ENCODE results near the gene TBX15.

Gene TBX15

DNA sequence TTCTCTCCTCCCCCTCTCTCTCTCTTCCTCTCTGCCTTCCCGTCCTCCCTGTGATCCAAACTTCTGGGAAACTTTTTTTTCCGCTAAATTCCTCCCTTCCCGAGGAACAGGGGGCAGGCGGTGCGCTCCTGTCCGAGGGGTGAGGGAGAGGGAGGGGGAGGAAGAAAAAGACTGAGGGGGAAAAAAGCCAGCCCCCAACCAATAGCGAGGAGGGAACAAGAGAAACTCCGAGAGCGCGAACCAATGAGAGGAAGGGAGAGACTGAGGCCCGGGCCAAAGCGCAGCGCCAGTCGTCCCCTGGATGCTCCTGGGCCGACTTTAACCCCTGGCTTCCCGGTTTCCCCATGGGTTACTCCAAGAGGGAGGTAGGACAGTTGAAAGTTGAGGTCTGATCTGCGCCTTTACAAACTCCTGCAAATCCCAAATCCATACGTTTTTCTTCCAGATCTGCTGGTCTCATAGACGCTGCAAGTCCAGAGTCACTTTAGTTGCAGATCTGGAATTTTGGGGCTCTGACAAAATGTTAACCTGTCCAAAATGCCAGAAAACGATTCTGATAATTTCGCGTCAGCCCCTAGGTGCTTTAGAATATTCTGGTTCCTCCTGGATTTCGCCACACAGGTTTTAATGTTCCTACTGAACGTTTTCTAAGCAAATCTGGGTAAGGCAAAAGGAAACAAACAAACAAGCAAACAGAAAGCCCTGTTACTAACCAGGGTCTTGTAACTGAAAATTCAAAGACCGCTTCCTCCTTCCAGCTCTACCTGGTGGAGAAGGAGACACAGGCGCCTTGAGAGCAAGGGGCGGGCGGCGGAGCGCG is at the start of gene TBX15:
TSS of gene TBX15 (minus strand) at position 158 of the 820 bp plus-strand sequence. CDS start 548 bp downstream, outside the sequence.
- DNase-seq, result no peak

DNA sequence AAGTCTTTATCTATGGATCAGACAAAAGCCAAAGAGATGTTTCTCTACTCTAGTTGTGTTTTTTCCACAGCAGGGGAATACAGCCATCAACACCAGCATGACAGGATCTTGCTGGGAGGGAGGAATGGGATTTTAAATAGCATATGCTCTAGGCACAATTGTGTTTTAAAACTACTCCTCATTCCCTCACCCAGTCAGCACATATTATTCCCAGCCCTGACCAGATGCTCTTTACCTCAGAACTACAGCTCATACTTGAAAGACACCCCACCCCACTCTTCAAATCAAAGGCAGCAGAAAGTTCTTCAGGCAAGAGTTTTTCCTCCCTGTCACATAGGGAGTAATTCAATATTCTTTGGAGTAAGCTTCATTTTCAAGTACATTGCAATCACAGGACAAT is 46.2 kb upstream of the TBX15 start:
- DNase-seq, result no peak

DNA sequence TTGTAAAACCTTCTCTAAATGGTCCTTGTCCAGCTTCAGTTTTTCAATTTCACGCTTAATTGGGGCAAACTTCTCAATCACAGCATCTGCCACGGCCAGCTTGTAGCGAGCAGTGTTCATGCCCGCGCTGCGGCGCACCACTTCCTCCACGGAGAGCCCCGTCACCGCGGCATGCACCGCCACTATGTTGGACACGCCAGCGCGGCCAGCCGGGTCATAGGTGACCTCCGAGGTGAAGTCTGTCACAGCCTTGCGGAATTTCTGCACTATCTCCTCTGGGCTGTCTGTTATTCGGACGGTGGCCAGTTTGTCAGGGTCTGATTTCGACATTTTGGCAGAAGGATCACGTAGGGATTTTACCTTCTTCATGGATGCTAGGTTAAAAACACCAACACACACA is 44.8 kb upstream of the TBX15 start:
- DNase-seq, result no peak

DNA sequence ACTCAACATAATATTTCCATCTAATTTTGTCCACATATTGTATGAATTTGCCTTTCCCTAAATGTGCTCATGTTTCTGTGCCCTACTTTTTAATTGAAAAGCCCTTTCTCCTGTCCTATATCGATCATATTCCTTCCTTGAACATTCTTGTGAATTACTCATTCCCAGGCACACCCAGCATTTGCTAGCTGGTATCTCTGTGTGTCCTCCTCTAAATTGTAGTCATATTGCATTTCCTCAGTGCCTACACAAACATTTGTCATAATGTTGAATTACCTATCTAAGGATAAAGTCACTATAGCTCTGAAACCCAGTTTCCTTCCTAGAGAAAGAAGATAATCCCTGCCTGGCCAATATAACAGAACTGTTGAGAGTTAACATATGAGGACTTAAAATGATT is 39.6 kb upstream of the TBX15 start:
- DNase-seq, result no peak

DNA sequence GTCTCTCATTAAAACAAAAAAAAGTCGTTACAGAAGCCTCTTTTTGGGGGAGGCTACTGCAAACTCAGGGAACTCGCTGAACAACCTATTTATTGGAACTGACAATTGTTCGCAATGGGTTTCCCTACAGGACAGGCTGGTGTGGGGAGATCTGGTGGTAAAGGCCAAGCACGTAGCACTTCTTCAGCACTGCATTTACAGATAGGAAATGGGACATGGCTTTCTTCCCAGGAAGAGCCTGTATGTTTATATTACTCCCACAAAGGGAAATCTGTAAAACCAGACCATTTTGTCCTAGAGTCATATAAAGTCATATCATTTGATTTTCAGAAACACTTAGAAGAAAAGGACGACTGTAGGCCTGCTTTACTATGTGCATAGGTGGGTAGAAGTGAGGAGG is 38.8 kb upstream of the TBX15 start:
- no peak for DNase-seq

DNA sequence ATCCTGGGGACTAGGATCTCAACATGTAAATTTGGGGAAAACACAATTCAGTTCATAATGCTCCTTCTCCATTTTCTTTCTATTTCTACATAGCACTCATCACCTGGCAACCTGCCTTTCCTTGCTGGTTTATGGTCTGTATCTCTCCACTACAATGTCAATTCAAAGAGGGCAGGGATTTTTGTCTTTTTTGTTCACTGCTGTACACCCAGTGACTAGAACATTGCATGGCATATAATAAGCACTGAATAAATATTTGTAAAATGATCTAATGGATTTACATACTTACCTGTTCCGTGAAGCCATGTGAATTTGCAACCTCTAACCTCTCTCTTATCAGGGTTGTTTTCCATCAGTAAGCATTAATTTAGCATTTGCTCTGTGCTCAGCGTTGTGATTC is 27.4 kb upstream of the TBX15 start:
- DNase-seq, result no peak

DNA sequence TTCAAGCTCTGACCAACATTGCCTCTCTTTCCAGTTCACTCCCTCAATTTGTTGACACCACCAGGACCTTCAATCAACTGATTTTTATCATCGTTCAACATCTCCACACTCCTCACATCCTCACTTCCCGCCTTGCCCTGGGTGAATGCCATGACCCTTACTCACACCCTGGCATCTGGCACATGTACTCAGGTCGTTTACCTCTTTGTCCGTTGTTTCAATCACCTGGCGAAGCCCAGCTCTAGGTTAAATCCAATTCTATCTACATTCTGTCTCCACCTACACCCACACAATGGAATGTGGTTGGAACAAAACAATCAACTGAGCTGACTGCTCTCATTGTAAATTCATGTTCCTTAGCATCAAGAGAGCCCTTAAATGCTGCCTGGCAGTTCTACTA is 24.2 kb upstream of the TBX15 start:
- no peak for DNase-seq

DNA sequence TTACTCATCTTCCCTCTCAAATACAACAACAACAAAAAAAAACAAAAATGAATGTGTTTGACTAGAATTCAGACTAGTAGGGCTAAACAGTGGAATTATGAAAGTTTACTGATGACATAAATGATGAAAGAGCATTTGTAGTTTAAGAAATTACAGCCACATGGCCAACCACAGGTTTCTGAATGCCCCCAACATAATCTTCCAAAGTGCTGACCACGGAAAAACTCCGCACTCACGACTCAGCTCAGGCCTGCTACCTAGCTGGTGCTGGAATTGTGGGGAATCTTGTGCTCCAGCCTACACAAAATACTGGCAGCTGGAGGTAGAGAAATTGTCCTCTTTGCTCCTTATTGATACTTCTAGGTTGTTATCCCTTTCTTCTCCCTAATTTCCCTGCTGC is 23.6 kb upstream of the TBX15 start:
- no peak for DNase-seq

DNA sequence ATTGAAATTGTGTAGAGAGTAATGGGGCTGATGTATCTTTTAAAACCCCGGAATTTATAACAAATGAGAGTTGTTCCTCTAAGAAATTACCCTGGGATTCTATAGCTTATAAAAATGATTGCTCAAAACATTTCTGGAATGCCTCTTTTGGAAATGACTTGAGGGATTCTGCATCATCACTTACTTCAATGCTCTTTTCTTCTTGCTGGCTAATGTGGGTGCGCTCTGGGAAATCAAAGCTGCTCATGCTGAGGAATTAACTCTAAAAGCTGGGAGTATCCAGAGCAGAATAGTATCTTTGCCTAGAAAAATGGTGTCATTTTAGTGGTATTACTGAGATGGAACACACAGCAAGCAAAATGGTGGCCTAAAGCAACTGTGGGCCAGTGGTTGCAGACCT is 23.0 kb upstream of the TBX15 start:
- DNase-seq, result no peak

DNA sequence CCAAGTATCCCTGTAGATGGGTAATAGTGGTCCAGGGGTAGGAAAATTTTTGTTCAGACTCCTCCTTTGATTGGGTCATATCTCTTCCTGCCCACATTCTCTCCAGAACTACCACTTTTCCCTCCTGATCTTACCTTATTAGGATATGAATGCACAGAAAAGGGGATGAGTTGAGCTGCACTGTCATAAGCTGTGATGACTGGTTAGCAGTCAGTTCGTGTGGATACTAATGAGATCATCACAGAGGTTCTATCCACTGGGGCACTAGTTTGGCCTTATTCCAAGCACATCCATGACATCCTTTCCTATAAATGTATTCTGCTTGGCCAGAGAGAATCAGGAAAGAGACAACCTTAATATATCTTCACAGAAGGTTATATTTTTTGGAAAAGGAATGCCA is 22.1 kb upstream of the TBX15 start:
- no peak for DNase-seq

DNA sequence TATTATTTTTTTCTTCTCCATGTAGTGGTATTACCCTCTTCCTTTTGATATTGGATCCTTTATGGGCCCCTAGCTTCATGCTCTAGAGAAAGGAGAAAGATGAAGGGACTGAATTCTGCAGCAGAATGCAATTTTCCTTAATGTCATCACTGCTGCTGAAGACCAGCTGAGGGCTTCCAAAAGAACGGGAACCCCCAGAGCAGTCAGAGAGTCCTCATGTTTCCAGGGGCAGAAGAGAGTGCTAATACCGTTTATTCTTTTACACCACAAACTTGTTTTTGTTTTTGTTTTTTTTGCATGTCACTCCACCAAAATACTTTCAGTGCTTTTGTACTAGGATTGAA is 21.1 kb upstream of the TBX15 start:
- no peak for DNase-seq

DNA sequence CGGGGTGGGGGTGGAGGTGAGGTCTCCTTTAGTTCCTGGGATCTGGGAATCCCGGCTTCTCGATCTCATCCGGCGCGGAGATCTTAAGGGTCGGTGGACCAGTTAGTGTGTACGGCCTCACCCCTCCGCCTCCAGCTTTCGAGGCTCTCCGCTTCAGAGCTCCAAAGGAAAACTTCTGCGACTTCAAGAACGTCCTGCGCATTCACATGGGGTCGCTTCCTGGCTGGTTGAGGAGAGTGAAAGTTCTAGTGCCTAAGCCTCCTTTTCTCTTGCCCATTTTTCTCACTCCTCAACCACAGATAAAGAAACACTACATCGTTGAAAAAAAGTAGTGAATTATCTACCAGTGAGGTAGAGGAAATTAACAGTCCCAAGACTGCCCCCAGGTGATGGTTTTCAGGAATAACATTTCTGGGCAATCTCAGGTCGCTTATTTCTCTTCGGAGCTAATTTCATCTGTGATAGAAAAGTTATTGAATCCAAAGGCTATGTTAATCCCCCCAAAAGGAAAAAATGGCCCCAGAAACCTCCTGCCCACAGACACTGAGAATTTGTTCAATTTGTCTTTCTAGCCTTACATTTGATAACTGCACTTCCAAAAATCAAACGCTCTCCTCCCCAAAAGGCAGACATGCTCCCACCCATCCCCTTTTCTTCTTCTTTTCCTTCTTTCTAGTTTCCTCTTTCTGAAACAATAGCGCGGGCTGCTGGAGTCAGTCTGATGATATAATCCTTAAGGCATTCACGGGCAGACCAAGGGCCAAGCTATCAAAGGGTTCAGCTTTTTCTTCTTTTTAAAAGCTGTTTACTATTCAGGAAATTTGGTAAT is 20.6 kb upstream of the TBX15 start:
- peak; percentile 41 for DNase-seq

DNA sequence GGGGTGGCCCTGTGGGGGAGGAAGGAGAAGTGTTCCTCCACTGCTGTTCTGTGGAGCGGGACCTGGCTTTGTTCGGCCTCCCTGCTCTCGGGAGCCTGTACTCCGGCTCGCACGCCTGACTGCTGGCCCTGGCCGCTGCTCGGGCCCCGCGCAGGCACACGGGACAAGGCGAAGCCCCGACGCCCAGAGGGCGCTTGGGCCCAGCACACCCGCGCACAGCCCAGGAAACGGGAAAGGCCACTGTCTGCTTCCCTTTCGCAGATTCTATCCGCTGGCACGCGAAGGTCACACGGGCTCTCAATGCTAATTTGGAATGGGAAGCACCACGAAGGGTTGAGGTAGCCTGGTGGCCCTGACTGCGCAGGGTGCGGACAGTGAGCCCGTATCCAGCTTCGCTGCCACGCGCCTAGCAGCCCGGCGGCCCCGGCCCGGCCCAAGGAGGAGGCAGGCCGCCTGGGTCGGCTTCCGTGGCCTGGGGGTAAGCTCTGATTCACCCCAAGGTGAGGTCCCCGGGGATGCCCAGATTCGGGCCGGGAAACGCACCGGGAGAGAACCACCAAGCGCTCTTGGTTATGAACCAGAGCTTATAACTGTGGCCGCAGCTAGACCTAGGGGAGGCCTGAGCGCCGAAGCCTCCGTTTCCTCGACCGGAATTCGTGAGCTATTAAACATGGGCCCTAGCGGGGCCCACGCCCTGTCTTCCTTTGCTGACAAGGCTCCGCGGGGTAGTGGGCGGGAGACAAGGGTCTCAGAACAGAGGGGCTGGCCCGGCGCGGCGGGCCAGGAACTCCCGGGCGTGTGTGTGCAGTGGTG is 19.7 kb upstream of the TBX15 start:
- DNase-seq, result no peak

DNA sequence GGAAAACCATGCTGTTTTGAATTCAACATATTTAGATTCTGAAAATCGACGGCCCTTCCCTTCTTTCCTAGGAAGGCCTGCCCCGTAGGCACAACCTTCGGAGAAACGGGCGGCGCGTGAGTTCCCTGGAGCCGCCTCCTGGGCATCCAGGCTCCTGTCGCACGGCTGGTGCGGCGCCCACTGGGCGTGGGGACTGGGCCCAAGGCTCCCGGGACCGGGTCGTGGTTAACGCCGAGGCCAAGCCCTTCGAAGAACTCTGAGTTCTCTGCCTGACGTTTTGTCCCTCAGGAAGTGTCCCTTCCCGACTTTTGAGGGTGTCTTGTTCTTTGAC is 19.2 kb upstream of the TBX15 start:
- DNase-seq, result no peak

DNA sequence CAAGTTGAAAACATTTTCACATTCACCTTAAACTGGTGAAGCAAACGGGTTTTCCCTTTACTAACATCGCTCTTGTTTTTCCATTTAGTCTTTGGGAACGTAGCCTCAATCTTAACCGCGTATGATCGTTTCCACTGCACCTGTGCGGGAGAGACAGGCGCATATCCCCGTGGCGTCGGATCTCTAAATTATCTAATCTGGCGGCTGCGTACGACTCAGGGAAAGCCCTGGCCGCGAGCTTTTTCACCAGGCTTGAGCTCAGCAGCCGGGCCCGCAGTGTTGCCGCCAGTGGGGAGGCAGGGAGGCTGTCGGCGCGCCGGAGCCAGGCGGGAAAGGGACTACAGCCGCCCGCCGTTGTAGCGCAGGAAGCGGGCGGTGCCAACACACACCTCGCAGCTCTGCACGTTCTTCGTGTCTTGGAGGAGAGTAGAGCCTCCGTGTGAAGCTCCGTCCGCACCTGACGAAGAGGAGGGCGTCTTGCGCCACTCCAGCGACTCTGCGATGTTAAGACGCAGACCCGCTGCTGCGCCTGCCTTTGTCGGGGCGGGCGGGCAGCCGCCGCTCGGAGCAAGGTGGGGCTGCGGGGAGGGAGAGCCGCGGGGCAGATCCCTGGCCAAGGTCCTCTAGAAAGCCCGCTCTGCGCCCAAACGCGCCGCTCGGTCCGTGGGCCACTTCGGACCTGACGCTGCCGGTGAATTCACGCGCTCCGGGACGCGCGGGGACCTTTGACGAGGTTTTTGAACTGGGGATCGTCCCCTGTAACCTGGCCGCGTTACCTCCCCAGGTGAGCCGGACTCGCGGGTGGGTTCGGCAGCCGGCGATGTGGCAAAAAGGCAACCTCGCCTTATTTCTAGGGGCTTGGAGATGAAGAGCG is 18.5 kb upstream of the TBX15 start:
- DNase-seq, result no peak

DNA sequence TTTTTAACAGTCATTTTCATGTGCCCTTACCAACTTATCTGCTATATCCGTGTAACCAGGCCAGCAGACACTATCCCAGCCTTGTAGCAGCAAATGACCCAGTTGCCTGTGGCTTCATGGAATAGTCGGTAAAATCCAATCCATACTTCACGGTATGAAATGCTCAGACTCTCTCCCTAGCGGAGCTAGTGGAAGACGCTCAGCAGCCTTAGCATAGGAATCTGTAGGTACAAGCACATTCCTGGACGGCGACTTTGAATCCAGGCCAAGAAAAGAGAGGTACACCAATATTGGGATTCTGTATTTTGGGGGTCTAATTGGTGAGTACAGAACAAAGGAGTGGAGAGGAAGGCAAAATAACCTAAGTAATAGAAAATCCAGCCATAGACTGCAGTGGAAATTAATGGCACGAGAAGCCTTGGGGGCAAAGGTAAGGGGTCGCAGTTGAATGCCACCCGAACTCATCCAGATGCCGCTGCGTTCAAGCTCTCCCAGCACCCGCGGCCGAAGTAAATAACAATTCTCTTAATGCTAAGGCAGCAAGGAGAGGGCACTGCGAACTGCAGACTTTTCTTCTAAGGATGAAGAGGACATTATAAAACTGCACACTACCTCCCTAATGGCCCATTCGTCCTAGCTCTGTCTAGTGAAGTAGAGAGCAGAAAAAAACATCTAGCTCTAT is 17.7 kb upstream of the TBX15 start:
- no peak for DNase-seq

DNA sequence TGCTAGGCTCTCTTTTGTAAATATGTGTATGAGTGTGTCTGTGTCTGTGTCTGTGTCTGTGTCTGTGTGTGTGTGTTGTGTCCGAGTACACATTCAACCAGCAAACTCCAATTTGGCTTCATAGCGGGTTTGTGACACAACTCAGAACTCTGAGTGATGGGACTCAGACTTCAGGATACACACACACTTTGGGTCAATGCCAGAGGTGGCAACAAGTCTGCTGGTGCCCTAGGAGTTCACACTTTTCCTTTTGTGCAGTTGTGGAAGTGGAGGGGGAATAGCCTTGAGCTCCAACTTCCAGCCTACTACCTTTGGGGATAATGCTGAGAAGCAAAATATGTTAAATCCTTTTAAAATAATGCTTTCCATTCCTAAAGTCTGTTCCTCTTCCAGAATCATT is 16.6 kb upstream of the TBX15 start:
- no peak for DNase-seq

DNA sequence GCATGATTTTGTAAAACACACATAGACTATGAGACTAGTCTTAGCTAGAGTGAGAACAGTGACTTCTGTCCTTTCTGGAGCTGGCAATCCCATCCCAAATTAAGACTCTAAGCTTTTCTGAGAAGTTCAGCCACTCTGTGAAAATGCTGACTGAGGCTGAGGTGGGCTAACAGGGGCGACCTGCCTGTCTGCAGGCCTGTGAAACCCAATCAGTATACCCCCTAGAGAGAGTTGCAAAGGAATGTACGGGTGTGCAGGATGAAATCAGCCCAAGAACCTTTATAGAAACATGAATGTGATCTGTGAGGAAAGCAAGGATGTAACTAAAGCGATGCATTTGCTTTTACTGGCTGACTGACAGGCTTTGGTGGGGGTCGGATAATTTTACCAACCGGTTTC is 16.0 kb upstream of the TBX15 start:
- no peak for DNase-seq

DNA sequence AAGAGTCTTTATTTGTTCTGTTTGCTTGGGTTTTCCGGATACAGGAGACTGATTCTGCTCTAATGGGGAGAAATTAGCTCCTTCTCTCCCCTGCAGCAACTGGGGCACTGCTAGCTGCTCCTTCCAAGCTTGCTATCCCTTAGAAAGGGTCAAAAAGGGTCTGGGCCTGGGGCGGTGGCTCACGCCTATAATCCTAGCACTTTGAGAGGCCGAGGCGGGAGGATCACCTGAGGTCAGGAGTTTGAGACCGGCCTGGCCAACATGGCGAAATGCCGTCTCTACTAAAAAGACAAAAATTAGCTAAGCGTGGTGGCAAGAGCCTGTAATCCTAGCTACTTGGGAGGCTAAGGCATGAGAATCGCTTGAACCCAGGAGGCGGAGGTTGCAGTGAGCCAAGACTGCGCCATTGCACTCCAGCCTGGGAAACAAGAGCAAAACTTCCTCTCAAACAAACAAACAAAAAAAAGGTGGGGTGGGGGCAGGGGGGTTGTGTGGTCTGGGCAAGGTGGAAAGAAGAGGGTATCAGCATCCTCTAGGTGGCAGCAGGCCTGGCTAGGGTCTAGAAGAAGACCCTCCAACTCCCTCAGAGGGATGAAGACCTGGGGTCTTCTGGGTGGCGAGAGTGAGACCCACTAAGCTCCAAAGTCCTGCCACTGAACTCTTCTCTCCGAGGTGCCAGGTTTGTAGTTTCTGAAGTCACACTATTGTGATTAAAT is 15.4 kb upstream of the TBX15 start:
- no peak for DNase-seq

DNA sequence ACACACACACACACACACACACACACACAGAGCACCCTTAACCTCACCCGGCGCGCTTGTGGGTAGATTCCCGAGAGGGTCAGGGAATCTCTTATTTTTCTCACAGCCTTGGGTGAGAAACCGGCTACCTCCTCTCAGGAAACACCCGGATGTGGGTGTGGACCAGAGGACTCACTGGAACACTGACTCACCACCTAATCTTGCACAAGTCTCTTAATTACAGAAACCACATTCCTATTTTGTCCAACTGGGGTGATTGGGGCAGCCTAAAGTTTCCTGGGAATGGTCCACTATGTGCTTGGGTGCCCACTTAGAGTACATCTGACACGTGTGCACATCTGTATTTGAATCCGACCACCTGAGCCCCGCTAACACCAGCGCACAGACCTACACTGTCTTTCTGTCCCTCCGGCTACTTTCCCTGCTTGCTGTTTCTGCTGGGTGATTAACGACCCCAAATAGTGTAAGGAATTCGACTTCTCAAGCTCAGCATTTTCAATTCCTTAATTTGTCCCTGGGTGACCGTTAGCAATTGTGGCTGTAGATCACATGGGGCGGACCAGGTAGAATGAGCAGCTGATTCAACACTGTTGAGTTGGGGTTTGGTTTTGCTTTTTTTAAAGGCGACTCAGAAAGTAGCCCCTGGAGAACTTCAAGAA is 14.0 kb upstream of the TBX15 start:
- peak; percentile 44 for DNase-seq

Data from suppressor macrophage treated with lipopolysaccharide for 4 hours (primary cell).